Neural cell (in vitro differentiated cells): Measurements from ENCODE around the gene ANKMY1. TPM values are rescaled to one million over a fixed set of nuclear protein-coding genes. Genes with fewer than 3 reads are reported as not detected.

ENCODE experiments used
- H2AFZ ChIP-seq: fragments of 200-600, 300-800 bp; sonication (generic), shearing (Covaris generic); 2 replicates; pipeline ENCODE4 v1.6.0; 2014; ENCODE audit warnings: low read depth, mild to moderate bottlenecking, antibody characterized with exemption, low read length, moderate library complexity
- H3F3A ChIP-seq: fragments of 200-600 bp; shearing (Covaris generic); 2 replicates; pipeline ENCODE4 v1.6.1; 2016; ENCODE audit warnings: mild to moderate bottlenecking, moderate library complexity, mixed read lengths, antibody characterized with exemption, low read length; ENCODE audit not compliant: insufficient read depth, poor library complexity, severe bottlenecking
- H3K27ac ChIP-seq: fragments of 200-600, 300-800 bp; sonication (generic), shearing (Covaris generic); 2 replicates; pipeline ENCODE4 v1.5.1; 2014; ENCODE audit warnings: mild to moderate bottlenecking, low read length, moderate library complexity
- H3K27me3 ChIP-seq: fragments of 300-800, 200-600 bp; sonication (generic), shearing (Covaris generic); 2 replicates; pipeline ENCODE4 v1.6.0; 2014; ENCODE audit warnings: mild to moderate bottlenecking, low read depth, low read length, moderate library complexity; ENCODE audit not compliant: insufficient read depth
- H3K36me3 ChIP-seq: fragments of 300-800, 200-600 bp; sonication (generic), shearing (Covaris generic); 2 replicates; pipeline ENCODE4 v1.5.1; 2014; ENCODE audit warnings: mild to moderate bottlenecking, antibody characterized with exemption, low read length, moderate library complexity; ENCODE audit not compliant: insufficient read depth
- H3K4me2 ChIP-seq: fragments of 300-800, 200-600 bp; sonication (generic), shearing (Covaris generic); 2 replicates; pipeline ENCODE4 v1.6.0; 2014; ENCODE audit warnings: mild to moderate bottlenecking, low read length
- H3K4me3 ChIP-seq: fragments of 300-800, 200-600 bp; sonication (generic), shearing (Covaris generic); 2 replicates; pipeline ENCODE4 v1.5.1; 2014; ENCODE audit warnings: mild to moderate bottlenecking, low read length, moderate library complexity
- H3K79me2 ChIP-seq: fragments of 200-600 bp; shearing (Covaris generic); replicated peaks from 2 replicates; pipeline ENCODE4 v1.6.0; 2014; ENCODE audit warnings: mild to moderate bottlenecking, low read length, moderate library complexity; ENCODE audit not compliant: insufficient read depth
- H3K9ac ChIP-seq: fragments of 300-800, 200-600 bp; sonication (generic), shearing (Covaris generic); 2 replicates; pipeline ENCODE4 v1.6.1; 2016; ENCODE audit warnings: mild to moderate bottlenecking, low read length, mixed read lengths
- H3K9me2 ChIP-seq: fragments of 200-600 bp; shearing (Covaris generic); 2 replicates; pipeline ENCODE4 v1.6.1; 2016; ENCODE audit warnings: mild to moderate bottlenecking, low read length, mixed read lengths; ENCODE audit not compliant: insufficient read depth
- H3K9me3 ChIP-seq: fragments of 200-600, 300-800 bp; sonication (generic), shearing (Covaris generic); 2 replicates; pipeline ENCODE4 v1.6.1; 2016; ENCODE audit warnings: mild to moderate bottlenecking, mixed run types, low read length, moderate library complexity, mixed read lengths
- H4K20me1 ChIP-seq: fragments of 200-600 bp; shearing (Covaris generic); 2 replicates; pipeline ENCODE4 v1.6.1; 2016; ENCODE audit warnings: mild to moderate bottlenecking, mixed run types; ENCODE audit not compliant: insufficient read depth
- EP300 ChIP-seq: fragments of 450-650 bp; conservative IDR thresholded peaks from 2 replicates; pipeline ENCODE4 v1.6.1; 2014; ENCODE audit warnings: antibody characterized with exemption, mild to moderate bottlenecking, moderate library complexity; ENCODE audit not compliant: poor library complexity, severe bottlenecking
- EZH2 ChIP-seq: fragments of 200-600, 300-800 bp; shearing (Covaris generic), sonication (generic); IDR thresholded peaks from 2 replicates; pipeline ENCODE4 v1.6.1; 2014; ENCODE audit warnings: antibody characterized with exemption, low read length, borderline replicate concordance, mild to moderate bottlenecking; ENCODE audit not compliant: insufficient read depth, poor library complexity, severe bottlenecking
- MXI1 ChIP-seq: fragments of 450-650 bp; conservative IDR thresholded peaks from 2 replicates; pipeline ENCODE4 v1.6.1; 2014; ENCODE audit warnings: antibody characterized with exemption, mild to moderate bottlenecking; ENCODE audit not compliant: poor library complexity, severe bottlenecking
- POLR2AphosphoS5 ChIP-seq: IDR thresholded peaks from 2 replicates; pipeline ENCODE4 v1.6.1; 2012
- RAD21 ChIP-seq: fragments of 450-650 bp; conservative IDR thresholded peaks from 2 replicates; pipeline ENCODE4 v1.6.1; 2014; ENCODE audit warnings: antibody characterized with exemption, mild to moderate bottlenecking, moderate library complexity
- REST ChIP-seq: IDR thresholded peaks from 2 replicates; pipeline ENCODE4 v1.6.1; 2012; ENCODE audit warnings: borderline replicate concordance
- SMC3 ChIP-seq: fragments of 450-650 bp; conservative IDR thresholded peaks from 2 replicates; pipeline ENCODE4 v1.6.1; 2014; ENCODE audit warnings: antibody characterized with exemption, mild to moderate bottlenecking, moderate library complexity; ENCODE audit not compliant: poor library complexity
- TAF1 ChIP-seq: IDR thresholded peaks from 2 replicates; pipeline ENCODE4 v1.6.1; 2012; ENCODE audit warnings: low read depth
- polyA plus RNA-seq: library from polyadenylated mRNA; depleted of rRNA; stranded (reverse); fragments of >200 nt; gene quantifications from 2 replicates; pipeline ENCODE4 v1.2.3, GENCODE V29; 2014
- small RNA-seq, 3 experiments: library from RNA; depleted of rRNA; stranded (forward); fragments of <200 nt; gene quantifications; one replicate each; pipeline ENCODE3, GENCODE V24; 2012
- TF ChIP-seq, protein P1 (sequence below): fragments of 450-650 bp; IDR thresholded peaks from 2 replicates; pipeline ENCODE4 v1.5.1; 2014; ENCODE audit warnings: antibody characterized with exemption, mild to moderate bottlenecking, moderate library complexity; ENCODE audit not compliant: poor library complexity, severe bottlenecking

Gene ANKMY1
- polyA plus RNA-seq, 1 donor from 2014 or later, result 6.6 TPM

DNA sequence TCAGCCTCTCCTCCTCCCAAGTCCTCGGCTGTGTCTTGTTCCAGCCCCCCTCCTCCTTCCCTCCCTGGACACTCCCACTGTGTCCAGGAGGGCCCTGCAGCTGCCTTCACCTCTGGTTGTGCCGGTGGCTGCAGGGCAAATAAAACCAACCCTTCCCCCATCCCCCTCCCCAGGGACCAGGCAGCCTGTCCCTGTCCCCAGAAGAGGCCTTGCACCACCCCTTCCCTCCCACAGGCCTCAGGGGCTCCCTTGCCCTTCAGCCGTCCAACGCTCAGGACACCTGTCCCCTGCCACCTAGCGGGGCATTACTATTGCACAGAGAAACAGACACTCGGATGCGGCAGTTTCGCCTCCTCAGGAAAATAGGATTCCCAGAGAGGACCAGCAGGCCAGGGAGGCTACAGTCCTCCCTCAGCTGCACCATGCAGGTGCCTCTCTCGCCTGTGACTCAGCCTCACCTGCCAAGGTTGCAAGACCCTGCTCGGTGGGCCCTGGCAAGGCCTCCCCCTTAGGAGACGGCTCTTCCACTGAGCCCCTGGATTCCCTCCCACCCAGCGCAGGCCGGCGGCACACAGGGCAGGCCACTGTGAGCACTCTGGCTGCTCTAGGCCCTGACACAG lies 127.8 kb downstream of the ANKMY1 start:
- TF ChIP-seq, protein P1, sequence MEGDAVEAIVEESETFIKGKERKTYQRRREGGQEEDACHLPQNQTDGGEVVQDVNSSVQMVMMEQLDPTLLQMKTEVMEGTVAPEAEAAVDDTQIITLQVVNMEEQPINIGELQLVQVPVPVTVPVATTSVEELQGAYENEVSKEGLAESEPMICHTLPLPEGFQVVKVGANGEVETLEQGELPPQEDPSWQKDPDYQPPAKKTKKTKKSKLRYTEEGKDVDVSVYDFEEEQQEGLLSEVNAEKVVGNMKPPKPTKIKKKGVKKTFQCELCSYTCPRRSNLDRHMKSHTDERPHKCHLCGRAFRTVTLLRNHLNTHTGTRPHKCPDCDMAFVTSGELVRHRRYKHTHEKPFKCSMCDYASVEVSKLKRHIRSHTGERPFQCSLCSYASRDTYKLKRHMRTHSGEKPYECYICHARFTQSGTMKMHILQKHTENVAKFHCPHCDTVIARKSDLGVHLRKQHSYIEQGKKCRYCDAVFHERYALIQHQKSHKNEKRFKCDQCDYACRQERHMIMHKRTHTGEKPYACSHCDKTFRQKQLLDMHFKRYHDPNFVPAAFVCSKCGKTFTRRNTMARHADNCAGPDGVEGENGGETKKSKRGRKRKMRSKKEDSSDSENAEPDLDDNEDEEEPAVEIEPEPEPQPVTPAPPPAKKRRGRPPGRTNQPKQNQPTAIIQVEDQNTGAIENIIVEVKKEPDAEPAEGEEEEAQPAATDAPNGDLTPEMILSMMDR, result no peak
- TF ChIP-seq SMC3 (no peak), TAF1 (no peak), RAD21 (no peak), EP300 (no peak), REST (no peak), MXI1 (no peak), POLR2AphosphoS5 (no peak), EZH2 (no peak)
- Histone ChIP-seq H3K79me2 (no peaks in the 10 kb centered on the region), H3K9me3 (no peaks in the 10 kb centered on the region), H3K4me3 (no peak overlapping the region), H3K4me2 (no peak overlapping the region), H3K27me3 (no peaks in the 10 kb centered on the region), H3K27ac (no peak overlapping the region), H2AFZ (no peak overlapping the region), H3F3A (no peaks in the 10 kb centered on the region), H4K20me1 (no peaks in the 10 kb centered on the region), H3K36me3 (no peaks in the 10 kb centered on the region), H3K9ac (no peak overlapping the region), H3K9me2 (no peaks in the 10 kb centered on the region)

Small RNAs within 50 kb of the gene (small RNA-seq; reads per million reads assigned to genes)
- gene MIR149, result 2,508 to 4,014 (median 3,197) reads per million in 3 experiments

Other genes starting within 250 kb of the ANKMY1 start
- 74.0 and 101 TPM in 2 replicates for gene GPC1, start 122.3 kb downstream of the ANKMY1 start, polyA plus RNA-seq
- gene DUSP28, start 2.4 kb upstream of the ANKMY1 start, polyA plus RNA-seq, result 20.3 and 26.6 TPM in 2 replicates
- gene RNPEPL1, start 10.5 kb upstream of the ANKMY1 start, polyA plus RNA-seq, result 16.1 and 23.3 TPM in 2 replicates
- 120 and 138 TPM in 2 replicates for gene CAPN10, start 28.7 kb upstream of the ANKMY1 start, polyA plus RNA-seq
- 2.8 and 4.1 TPM in 2 replicates for gene GPR35, start 67.5 kb upstream of the ANKMY1 start, polyA plus RNA-seq
- not detected in 2 replicates for gene AQP12B, start 124.9 kb upstream of the ANKMY1 start, polyA plus RNA-seq
- not detected in 2 replicates for gene AQP12A, start 133.9 kb upstream of the ANKMY1 start, polyA plus RNA-seq